Trophoblast cell (in vitro differentiated cells and primary cell): ENCODE measurements around the gene PAMR1.

Experiments
- DNase-seq, 2 donors: peaks; one replicate each; pipeline ENCODE4 v3.0.0-alpha.2; 2016
- H2AFZ ChIP-seq: 2 replicates; pipeline ENCODE4 v1.6.1; 2013; ENCODE audit warnings: low read length, moderate library complexity, mild to moderate bottlenecking; ENCODE audit not compliant: insufficient read depth, poor library complexity
- H2AK5ac ChIP-seq: 2 replicates; pipeline ENCODE4 v1.6.1; 2013; ENCODE audit warnings: mild to moderate bottlenecking, low read length
- H2BK120ac ChIP-seq: 2 replicates; pipeline ENCODE4 v1.6.1; 2013; ENCODE audit warnings: low read length, mild to moderate bottlenecking, moderate library complexity; ENCODE audit not compliant: insufficient read depth, poor library complexity
- H2BK12ac ChIP-seq: 2 replicates; pipeline ENCODE4 v1.6.1; 2013; ENCODE audit warnings: mild to moderate bottlenecking, low read length, moderate library complexity
- H2BK5ac ChIP-seq: 2 replicates; pipeline ENCODE4 v1.6.1; 2013; ENCODE audit warnings: low read length, low read depth, moderate library complexity, mild to moderate bottlenecking; ENCODE audit not compliant: poor library complexity
- H3K14ac ChIP-seq: 2 replicates; pipeline ENCODE4 v1.6.1; 2013; ENCODE audit warnings: mild to moderate bottlenecking, low read length
- H3K18ac ChIP-seq: 2 replicates; pipeline ENCODE4 v1.6.1; 2013; ENCODE audit warnings: mild to moderate bottlenecking, low read length
- H3K23ac ChIP-seq: 2 replicates; pipeline ENCODE4 v1.6.1; 2013; ENCODE audit warnings: low read length
- H3K27ac ChIP-seq: 2 replicates; pipeline ENCODE4 v1.5.1; 2013; ENCODE audit warnings: low read depth, mild to moderate bottlenecking, inconsistent platforms, low read length, moderate library complexity
- H3K27me3 ChIP-seq: 2 replicates; pipeline ENCODE4 v1.6.1; 2013; ENCODE audit warnings: inconsistent platforms, mild to moderate bottlenecking, low read length, moderate library complexity; ENCODE audit not compliant: insufficient read depth
- H3K36me3 ChIP-seq, 2 experiments: 1 replicate in 1 of 2; 2 replicates in 1 of 2; pipeline ENCODE4 v1.6.1; 2013; ENCODE audit warnings: low read length in 2 of 2, mild to moderate bottlenecking in 2 of 2, moderate library complexity in 1 of 2; ENCODE audit not compliant: insufficient read depth in 2 of 2, control insufficient read depth in 1 of 2
- H3K4ac ChIP-seq: 2 replicates; pipeline ENCODE4 v1.6.1; 2013; ENCODE audit warnings: low read depth, mild to moderate bottlenecking, low read length, moderate library complexity
- H3K4me1 ChIP-seq, 2 experiments: 1 replicate in 1 of 2; 2 replicates in 1 of 2; pipeline ENCODE4 v1.6.1; 2013; ENCODE audit warnings: low read length in 2 of 2, mild to moderate bottlenecking in 2 of 2, moderate library complexity in 1 of 2; ENCODE audit not compliant: insufficient read depth in 2 of 2, control insufficient read depth in 1 of 2
- H3K4me2 ChIP-seq: 2 replicates; pipeline ENCODE4 v1.6.1; 2013; ENCODE audit warnings: inconsistent platforms, mild to moderate bottlenecking, low read length, moderate library complexity
- H3K4me3 ChIP-seq: 2 replicates; pipeline ENCODE4 v1.5.1; 2013; ENCODE audit warnings: mild to moderate bottlenecking, low read depth, low read length, inconsistent platforms
- H3K79me1 ChIP-seq: one replicate; pipeline ENCODE4 v1.6.1; 2013; ENCODE audit warnings: low read length
- H3K79me2 ChIP-seq: 2 replicates; pipeline ENCODE4 v1.6.1; 2013; ENCODE audit warnings: low read length, mild to moderate bottlenecking; ENCODE audit not compliant: control insufficient read depth, insufficient read depth, poor library complexity
- H3K9ac ChIP-seq: 2 replicates; pipeline ENCODE4 v1.6.1; 2013; ENCODE audit warnings: mild to moderate bottlenecking, low read length
- H3K9me3 ChIP-seq: 2 replicates; pipeline ENCODE4 v1.6.1; 2013; ENCODE audit warnings: low read depth, mild to moderate bottlenecking, control low read depth, inconsistent platforms, low read length; ENCODE audit not compliant: insufficient read depth
- H4K12ac ChIP-seq: 2 replicates; pipeline ENCODE4 v1.6.1; 2013; ENCODE audit warnings: low read depth, mild to moderate bottlenecking, low read length, moderate library complexity
- H4K8ac ChIP-seq: 2 replicates; pipeline ENCODE4 v1.6.1; 2013; ENCODE audit warnings: low read depth, mild to moderate bottlenecking, low read length, moderate library complexity
- H4K91ac ChIP-seq: one replicate; pipeline ENCODE4 v1.6.1; 2013; ENCODE audit warnings: low read depth, mild to moderate bottlenecking, low read length, moderate library complexity
- WGBS: extraction: QIAGEN DNeasy Blood & Tissue Kit; methylation state at CpG from one replicate; pipeline ENCODE4 v1.1.7; 2013; ENCODE audit warnings: missing lambda C conversion rate; ENCODE audit not compliant: insufficient read length, insufficient coverage; ENCODE audit errors: extremely low coverage; 5-methylcytosine and 5-hydroxymethylcytosine counted together

PAMR1 gene

DNA sequence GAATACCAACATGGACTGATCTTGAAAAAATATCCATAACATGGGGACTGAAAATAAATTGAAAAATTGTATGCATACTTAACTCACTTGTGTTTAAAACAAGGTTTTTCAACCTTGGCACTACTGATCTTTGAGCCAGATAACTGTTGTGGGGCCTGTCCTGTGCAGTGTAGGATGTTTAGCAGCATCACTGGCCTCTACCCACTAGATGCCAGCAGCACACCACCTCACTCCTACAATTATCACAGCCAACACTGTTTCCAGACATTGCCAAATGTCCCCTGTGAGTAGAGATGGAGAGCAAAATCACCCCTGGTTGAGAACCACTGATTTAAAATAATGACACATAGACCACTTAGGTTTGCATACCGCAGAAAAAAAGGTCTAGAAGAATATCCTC lies 61.1 kb downstream of the PAMR1 start:
- Histone ChIP-seq H3K14ac (no peak overlapping the region), H3K23ac (no peak overlapping the region), H4K91ac (no peak overlapping the region), H2AFZ (no peak overlapping the region), H3K4me3 (no peak overlapping the region), H3K79me1 (no peaks in the 10 kb centered on the region), H4K12ac (no peak overlapping the region), H2AK5ac (no peak overlapping the region), H4K8ac (no peak overlapping the region), H3K4ac (no peak overlapping the region), H3K9me3 (no peaks in the 10 kb centered on the region), H3K4me2 (no peak overlapping the region), H3K27me3 (no peaks in the 10 kb centered on the region), H3K79me2 (no peaks in the 10 kb centered on the region), H3K36me3 (no peaks in the 10 kb centered on the region), H2BK120ac (no peak overlapping the region), H2BK12ac (no peak overlapping the region), H2BK5ac (no peak overlapping the region), H3K18ac (no peak overlapping the region), H3K9ac (no peak overlapping the region), H3K4me1 (no peaks in the 10 kb centered on the region), H3K27ac (no peak overlapping the region)
- no peak for DNase-seq
- WGBS, result no CpG with 5 or more reads among the region's 1 CpG

DNA sequence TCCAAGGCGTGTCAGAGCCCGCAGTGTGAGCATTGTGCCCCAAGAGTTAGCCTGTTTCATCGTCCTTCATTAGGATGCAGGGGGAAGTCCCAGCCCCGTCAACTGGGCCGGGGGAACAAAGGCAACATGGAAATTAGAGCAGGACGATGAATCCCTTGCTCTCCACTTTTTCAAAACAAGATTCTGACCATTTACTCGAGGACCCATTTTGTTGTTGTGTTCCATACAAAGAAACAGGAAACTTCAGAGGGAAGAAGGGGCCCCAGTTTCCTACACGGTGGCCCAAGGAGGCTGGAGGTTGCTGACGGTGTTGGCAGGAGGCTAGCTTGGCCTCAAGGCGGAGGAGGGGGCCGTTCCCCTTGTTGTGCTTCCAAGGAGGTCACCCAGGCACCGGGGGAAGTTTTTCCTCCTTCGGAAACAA lies 62.1 kb downstream of the PAMR1 start:
- Histone ChIP-seq H3K18ac (no peak overlapping the region), H3K36me3 (no peaks in the 10 kb centered on the region), H3K4me2 (no peak overlapping the region), H2BK5ac (no peak overlapping the region), H3K9me3 (no peaks in the 10 kb centered on the region), H2AK5ac (no peak overlapping the region), H4K12ac (no peak overlapping the region), H2BK12ac (no peak overlapping the region), H3K27ac (no peak overlapping the region), H3K9ac (no peak overlapping the region), H4K91ac (no peak overlapping the region), H3K4me1 (no peaks in the 10 kb centered on the region), H2BK120ac (no peak overlapping the region), H3K79me2 (no peaks in the 10 kb centered on the region), H2AFZ (no peak overlapping the region), H3K4ac (no peak overlapping the region), H3K79me1 (no peaks in the 10 kb centered on the region), H3K27me3 (no peaks in the 10 kb centered on the region), H3K4me3 (no peak overlapping the region), H3K23ac (no peak overlapping the region), H3K14ac (no peak overlapping the region), H4K8ac (no peak overlapping the region)
- DNase-seq, result no peak
- no CpG with 5 or more reads among the region's 13 CpGs for WGBS

DNA sequence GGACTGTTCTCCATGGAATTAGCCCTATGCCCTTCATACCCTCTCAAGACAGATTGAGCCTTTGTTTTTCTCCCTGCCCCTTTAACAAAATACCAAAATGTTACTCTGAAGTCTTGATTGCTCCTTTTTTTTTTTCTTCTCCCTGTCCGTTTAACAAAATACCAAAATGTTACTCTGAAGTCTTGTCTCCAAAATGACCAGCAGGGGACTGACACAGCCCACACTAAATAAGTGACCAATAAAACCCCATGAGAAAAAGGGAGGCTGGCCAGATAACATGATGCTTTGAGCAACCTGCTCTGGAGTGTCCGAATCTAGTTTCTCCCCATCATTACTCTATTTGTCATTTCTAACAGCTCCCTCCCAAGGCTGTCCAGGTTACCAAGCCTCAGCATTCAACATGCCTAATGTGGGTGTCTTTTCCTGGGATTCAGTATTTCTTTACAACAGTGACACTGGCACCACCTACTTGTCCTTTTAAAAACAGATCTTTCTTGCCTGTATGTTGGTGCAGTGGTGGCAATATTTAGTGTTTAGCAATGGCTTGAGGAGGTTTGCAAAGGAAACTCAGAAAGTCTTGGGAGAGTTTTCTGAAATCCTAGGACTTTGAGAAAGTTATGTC lies 63.4 kb downstream of the PAMR1 start:
- Histone ChIP-seq H2AFZ (no peak overlapping the region), H3K36me3 (no peaks in the 10 kb centered on the region), H3K9me3 (no peaks in the 10 kb centered on the region), H3K14ac (no peak overlapping the region), H3K79me1 (no peaks in the 10 kb centered on the region), H4K8ac (no peak overlapping the region), H3K4me3 (no peak overlapping the region), H2AK5ac (no peak overlapping the region), H3K23ac (no peak overlapping the region), H4K91ac (no peak overlapping the region), H3K9ac (no peak overlapping the region), H3K4ac (no peak overlapping the region), H3K18ac (no peak overlapping the region), H3K27me3 (no peaks in the 10 kb centered on the region), H2BK120ac (no peak overlapping the region), H3K4me2 (no peak overlapping the region), H2BK5ac (no peak overlapping the region), H3K79me2 (no peaks in the 10 kb centered on the region), H3K27ac (no peak overlapping the region), H4K12ac (no peak overlapping the region), H3K4me1 (no peaks in the 10 kb centered on the region), H2BK12ac (no peak overlapping the region)
- WGBS, result no CpG with 5 or more reads among the region's 2 CpGs
- no peak for DNase-seq

DNA sequence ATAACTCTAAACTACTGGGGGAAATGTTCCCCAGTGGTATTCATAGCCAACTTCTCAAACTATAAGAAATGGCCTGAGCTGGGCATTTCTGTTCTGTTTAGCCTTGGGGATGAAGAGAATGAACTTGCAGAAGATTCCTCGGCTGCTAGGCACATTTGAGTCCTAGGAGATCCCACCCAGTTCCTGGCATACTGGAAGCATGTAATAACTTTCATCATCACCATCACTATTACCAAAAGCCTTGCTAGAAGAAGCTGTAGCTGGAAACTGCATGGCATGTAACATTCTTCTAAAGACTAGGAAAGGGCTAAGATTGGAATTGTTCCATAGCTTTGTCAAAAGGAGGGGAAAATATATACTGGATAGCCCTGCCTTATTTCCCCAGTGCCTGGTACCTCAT lies 65.9 kb downstream of the PAMR1 start:
- no peak overlapping the region for H2BK120ac ChIP-seq
- H3K4ac ChIP-seq, result no peak overlapping the region
- H3K4me1 ChIP-seq, result no peaks in the 10 kb centered on the region
- no peak overlapping the region for H3K4me2 ChIP-seq
- H4K91ac ChIP-seq, result no peak overlapping the region
- H2AFZ ChIP-seq, result no peak overlapping the region
- no peak overlapping the region for H3K9ac ChIP-seq
- H2BK12ac ChIP-seq, result no peak overlapping the region
- H3K79me2 ChIP-seq, result no peaks in the 10 kb centered on the region
- no peak overlapping the region for H3K27ac ChIP-seq
- H3K27me3 ChIP-seq, result no peaks in the 10 kb centered on the region
- no peak for DNase-seq
- H3K18ac ChIP-seq, result no peak overlapping the region
- no CpG with 5 or more reads among the region's 1 CpG for WGBS
- no peak overlapping the region for H3K4me3 ChIP-seq
- no peak overlapping the region for H4K12ac ChIP-seq
- H3K23ac ChIP-seq, result no peak overlapping the region
- no peak overlapping the region for H2BK5ac ChIP-seq
- no peak overlapping the region for H4K8ac ChIP-seq
- H3K36me3 ChIP-seq, result no peaks in the 10 kb centered on the region
- H2AK5ac ChIP-seq, result no peak overlapping the region
- no peak overlapping the region for H3K14ac ChIP-seq
- H3K79me1 ChIP-seq, result no peaks in the 10 kb centered on the region
- H3K9me3 ChIP-seq, result no peaks in the 10 kb centered on the region
